Colonic mucosa (tissue), 4 donors: ENCODE measurements around the gene FILIP1L. TPM values are rescaled to one million over a fixed set of nuclear protein-coding genes. Genes with fewer than 3 reads are reported as not detected.

ENCODE experiments used
- DNase-seq: peaks from one replicate; pipeline ENCODE4 v3.0.0-alpha.2; 2020
- H3K27ac ChIP-seq: fragments of 200-600 bp; one replicate; pipeline ENCODE4 v1.8.0; 2021
- H3K27me3 ChIP-seq: fragments of 200-600 bp; one replicate; pipeline ENCODE4 v1.8.0; 2021
- H3K36me3 ChIP-seq: fragments of 200-600 bp; one replicate; pipeline ENCODE4 v1.8.0; 2021
- H3K4me1 ChIP-seq: fragments of 200-600 bp; one replicate; pipeline ENCODE4 v1.8.0; 2021; ENCODE audit warnings: mild to moderate bottlenecking
- H3K4me3 ChIP-seq: fragments of 200-600 bp; one replicate; pipeline ENCODE4 v1.8.0; 2021
- H3K9ac ChIP-seq, 2 donors: one replicate each; pipeline ENCODE4 v1.7.0; 2013; ENCODE audit warnings: control low read depth in 2 of 2, low read depth in 2 of 2, low read length in 2 of 2
- H3K9me3 ChIP-seq: fragments of 200-600 bp; one replicate; pipeline ENCODE4 v1.8.0; 2021
- CTCF ChIP-seq: fragments of 200-600 bp; IDR thresholded peaks from one replicate; pipeline ENCODE4 v1.8.0; 2022; ENCODE audit warnings: antibody characterized with exemption, mild to moderate bottlenecking
- intact Hi-C: fragments of 100-400 bp; cut with DNase I; formaldehyde crosslinking; loops from one replicate; pipeline ENCODE4 v1.14.1; 2022
- total RNA-seq, 2 donors: library from RNA; stranded (reverse); fragmentation: NEBNext Ultra II Directional in 1 of 2; extraction: Animal tissue kit (Norgen Biotek cat#: 25700) in 1 of 2; gene quantifications; one replicate each; pipeline ENCODE4 v1.2.1, GENCODE V29; 2021
- donor health status: healthy.
- donor health status: DM: no; HTN: no; CAD: no.
- donor health status: DM: no; HTN: no; CAD: no.

The FILIP1L gene
- total RNA-seq, 2 donors from 2014 or later = 3.7 to 29.0 TPM

GRCh38 chr3:99869621-99870020 lies 244.7 kb downstream of the FILIP1L start:
- Histone ChIP-seq H3K9ac (no peak overlapping the region), H3K4me1 (no peaks in the 10 kb centered on the region), H3K4me3 (no peak overlapping the region), H3K36me3 (no peaks in the 10 kb centered on the region), H3K9me3 (no peaks in the 10 kb centered on the region), H3K27me3 (no peaks in the 10 kb centered on the region), H3K27ac (no peak overlapping the region)
- TF ChIP-seq CTCF = no peak
- DNase-seq = no peak
- intact Hi-C loops = no loop called here

DNA sequence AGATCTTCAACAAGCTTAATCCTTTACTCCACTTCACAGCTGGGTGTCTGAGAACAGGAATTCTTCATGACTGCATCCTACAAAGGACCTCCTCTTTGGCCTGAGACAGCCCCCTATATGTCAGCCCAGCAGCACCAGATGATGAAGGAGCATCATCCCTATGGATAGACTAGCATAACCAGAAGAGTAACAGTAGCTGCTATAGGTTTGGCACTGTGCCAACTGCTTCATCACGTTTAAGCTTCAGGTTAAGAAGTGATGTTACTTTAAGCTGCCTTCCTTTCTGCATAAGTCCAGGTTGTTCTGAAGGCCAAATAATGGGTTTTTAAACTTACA lies 246.0 kb downstream of the FILIP1L start:
- H3K9me3 ChIP-seq = no peaks in the 10 kb centered on the region
- no peak for DNase-seq
- H3K4me1 ChIP-seq = no peaks in the 10 kb centered on the region
- H3K36me3 ChIP-seq = no peaks in the 10 kb centered on the region
- H3K9ac ChIP-seq = no peak overlapping the region
- H3K27ac ChIP-seq = no peak overlapping the region
- H3K27me3 ChIP-seq = no peaks in the 10 kb centered on the region
- H3K4me3 ChIP-seq = no peak overlapping the region
- intact Hi-C loops = no loop called here
- TF ChIP-seq CTCF = no peak

DNA sequence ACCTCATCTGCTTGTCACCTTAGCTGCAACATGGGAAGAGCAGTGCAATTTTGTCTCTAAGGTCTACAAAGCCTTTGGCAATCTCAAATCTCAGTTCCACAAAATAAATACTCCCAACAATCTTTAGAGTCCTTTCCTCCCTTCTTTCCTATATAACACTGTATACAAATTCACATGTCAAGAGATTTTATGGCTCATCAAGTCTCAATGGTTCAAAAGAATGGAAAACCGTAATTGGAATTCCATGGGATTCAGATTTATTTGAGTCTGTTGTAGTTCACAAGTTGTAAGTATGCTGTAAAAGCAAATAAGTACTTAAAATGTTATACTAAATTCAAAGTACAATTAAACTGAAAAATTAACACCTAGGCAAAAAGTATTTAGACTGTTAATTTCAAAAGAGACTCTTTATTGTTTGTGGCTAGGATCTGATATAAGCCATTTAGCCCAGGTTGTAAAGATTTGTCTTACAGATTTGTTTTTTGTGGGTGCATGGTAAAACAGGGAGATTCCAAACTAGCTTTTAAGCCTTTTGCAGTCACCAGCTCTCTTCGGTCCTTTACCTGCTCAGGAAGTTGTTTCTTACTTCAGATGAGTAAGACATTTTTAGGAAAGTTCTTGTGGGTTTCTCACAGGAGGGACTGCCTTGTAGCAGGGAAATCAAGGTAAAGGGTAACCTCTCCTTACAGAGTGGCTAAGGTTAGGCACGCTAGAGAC lies 246.5 kb downstream of the FILIP1L start:
- Histone ChIP-seq H3K4me1 (no peaks in the 10 kb centered on the region), H3K36me3 (no peaks in the 10 kb centered on the region), H3K9ac (no peak overlapping the region), H3K4me3 (no peak overlapping the region), H3K9me3 (no peaks in the 10 kb centered on the region), H3K27me3 (no peaks in the 10 kb centered on the region), H3K27ac (no peak overlapping the region)
- intact Hi-C loops = no loop called here
- no peak for DNase-seq
- no peak for TF ChIP-seq CTCF

GRCh38 chr3:99866261-99866761 lies 248.0 kb downstream of the FILIP1L start:
- DNase-seq = no peak
- H3K9me3 ChIP-seq = no peaks in the 10 kb centered on the region
- TF ChIP-seq CTCF = no peak
- H3K4me3 ChIP-seq = no peak overlapping the region
- H3K27ac ChIP-seq = no peak overlapping the region
- H3K4me1 ChIP-seq = no peaks in the 10 kb centered on the region
- no peaks in the 10 kb centered on the region for H3K36me3 ChIP-seq
- H3K9ac ChIP-seq = no peak overlapping the region
- no peaks in the 10 kb centered on the region for H3K27me3 ChIP-seq
- intact Hi-C loops = no loop called here

GRCh38 chr3:99865321-99865720 lies 249.0 kb downstream of the FILIP1L start:
- H3K36me3 ChIP-seq = no peaks in the 10 kb centered on the region
- intact Hi-C loops = no loop called here
- H3K4me1 ChIP-seq = no peaks in the 10 kb centered on the region
- TF ChIP-seq CTCF = no peak
- no peaks in the 10 kb centered on the region for H3K27me3 ChIP-seq
- DNase-seq = no peak
- no peak overlapping the region for H3K27ac ChIP-seq
- no peaks in the 10 kb centered on the region for H3K9me3 ChIP-seq
- no peak overlapping the region for H3K9ac ChIP-seq
- H3K4me3 ChIP-seq = no peak overlapping the region
